NT2/D1 (cell line): Measurements from ENCODE around the gene MYOF.

Experiments used
- DNase-seq: peaks from one replicate; pipeline ENCODE4 v3.0.0-alpha.2; 2011; ENCODE audit warnings: low read depth, low spot score
- H3K27me3 ChIP-seq: 2 replicates; pipeline ENCODE4 v1.6.0; 2011; ENCODE audit warnings: mild to moderate bottlenecking; ENCODE audit not compliant: insufficient read length, insufficient read depth
- H3K36me3 ChIP-seq: 2 replicates; pipeline ENCODE4 v1.6.1; 2011; ENCODE audit warnings: mild to moderate bottlenecking, low read length, mixed read lengths; ENCODE audit not compliant: insufficient read depth, insufficient read length
- H3K4me1 ChIP-seq: 2 replicates; pipeline ENCODE4 v1.5.1; 2011; ENCODE audit not compliant: insufficient read depth, insufficient read length
- H3K4me3 ChIP-seq: 2 replicates; pipeline ENCODE4 v1.5.1; 2011; ENCODE audit warnings: low read depth; ENCODE audit not compliant: insufficient read length
- H3K9ac ChIP-seq: 2 replicates; pipeline ENCODE4 v1.6.0; 2011; ENCODE audit warnings: low read depth; ENCODE audit not compliant: insufficient read length
- H3K9me3 ChIP-seq: 2 replicates; pipeline ENCODE4 v1.5.1; 2011; ENCODE audit warnings: mild to moderate bottlenecking, low read length; ENCODE audit not compliant: insufficient read depth
- SUZ12 ChIP-seq: IDR thresholded peaks from 2 replicates; pipeline ENCODE4 v1.6.1; 2011; ENCODE audit not compliant: insufficient read length, insufficient read depth; ENCODE audit errors: extremely low read depth
- YY1 ChIP-seq: IDR thresholded peaks from 2 replicates; pipeline ENCODE4 v1.6.1; 2011; ENCODE audit not compliant: insufficient read length, insufficient read depth
- ZNF274 ChIP-seq: IDR thresholded peaks from 2 replicates; pipeline ENCODE4 v1.6.1; 2011; ENCODE audit warnings: mild to moderate bottlenecking, low read depth, low read length

The MYOF gene

DNA sequence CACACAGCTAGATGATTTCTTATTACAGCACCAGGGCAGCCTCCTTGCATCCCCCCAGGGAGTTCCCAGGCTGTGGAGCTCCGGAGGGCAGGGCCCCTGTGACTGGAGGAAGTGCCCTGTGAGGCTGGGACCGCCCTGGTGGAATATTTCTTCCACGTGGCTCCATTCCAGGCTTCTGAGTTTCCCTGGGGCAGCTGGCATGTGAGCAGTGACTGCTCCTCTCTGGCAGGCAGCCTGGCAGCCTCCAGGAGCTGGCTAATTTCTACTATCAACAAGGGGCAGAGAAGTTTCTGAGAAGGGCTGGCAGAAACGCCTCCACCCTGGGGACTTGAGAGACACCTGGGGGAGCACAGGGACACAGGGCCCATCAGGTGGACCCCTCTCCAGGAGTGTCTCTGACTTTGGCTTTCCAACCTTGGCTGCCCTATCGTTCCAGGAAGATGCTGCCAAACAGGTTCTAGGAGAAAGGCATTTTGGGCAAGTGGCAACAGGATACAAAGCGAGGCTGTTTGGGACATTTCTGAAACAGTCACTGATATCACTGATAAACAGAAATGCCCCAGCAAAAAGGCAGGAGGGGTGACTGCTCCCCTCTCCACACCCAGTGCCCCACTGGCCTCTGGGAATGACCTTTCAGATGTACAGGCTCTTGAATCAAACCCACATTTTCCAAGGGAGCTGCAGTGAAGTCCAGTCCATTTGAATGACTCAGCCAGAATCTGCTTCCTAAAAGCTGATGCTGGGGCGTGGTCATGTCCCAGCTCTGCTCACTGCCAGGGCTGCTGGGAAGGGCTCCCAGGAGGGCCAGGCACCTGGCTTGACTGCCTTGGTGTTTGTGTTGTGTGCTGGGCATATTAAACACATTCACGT is 16.1 kb downstream of the MYOF start:
- H3K9ac ChIP-seq, result peak overlapping the region; percentile 42

GRCh38 chr10:93464776-93465388 is 17.3 kb downstream of the MYOF start:
- H3K36me3 ChIP-seq, result peaks cover 8% of the 10 kb centered on the region
- H3K9ac ChIP-seq, result no peak overlapping the region
- no peaks in the 10 kb centered on the region for H3K9me3 ChIP-seq
- no peak for TF ChIP-seq YY1
- no peak for TF ChIP-seq SUZ12
- TF ChIP-seq ZNF274, result no peak
- H3K27me3 ChIP-seq, result no peaks in the 10 kb centered on the region
- H3K4me1 ChIP-seq, result peaks cover 8% of the 10 kb centered on the region
- no peak for DNase-seq
- H3K4me3 ChIP-seq, result no peak overlapping the region

More for the DNA sequence above, 16.1 kb downstream of the MYOF start:
- Histone ChIP-seq H3K9me3 (peaks cover 5% of the 10 kb centered on the region; the same call in 1 of the 2 replicates), H3K36me3 (peaks cover 6% of the 10 kb centered on the region), H3K27me3 (no peaks in the 10 kb centered on the region), H3K4me1 (peaks cover 8% of the 10 kb centered on the region), H3K4me3 (no peak overlapping the region)
- TF ChIP-seq ZNF274 (no peak), YY1 (no peak), SUZ12 (no peak)
- DNase-seq, result no peak

DNA sequence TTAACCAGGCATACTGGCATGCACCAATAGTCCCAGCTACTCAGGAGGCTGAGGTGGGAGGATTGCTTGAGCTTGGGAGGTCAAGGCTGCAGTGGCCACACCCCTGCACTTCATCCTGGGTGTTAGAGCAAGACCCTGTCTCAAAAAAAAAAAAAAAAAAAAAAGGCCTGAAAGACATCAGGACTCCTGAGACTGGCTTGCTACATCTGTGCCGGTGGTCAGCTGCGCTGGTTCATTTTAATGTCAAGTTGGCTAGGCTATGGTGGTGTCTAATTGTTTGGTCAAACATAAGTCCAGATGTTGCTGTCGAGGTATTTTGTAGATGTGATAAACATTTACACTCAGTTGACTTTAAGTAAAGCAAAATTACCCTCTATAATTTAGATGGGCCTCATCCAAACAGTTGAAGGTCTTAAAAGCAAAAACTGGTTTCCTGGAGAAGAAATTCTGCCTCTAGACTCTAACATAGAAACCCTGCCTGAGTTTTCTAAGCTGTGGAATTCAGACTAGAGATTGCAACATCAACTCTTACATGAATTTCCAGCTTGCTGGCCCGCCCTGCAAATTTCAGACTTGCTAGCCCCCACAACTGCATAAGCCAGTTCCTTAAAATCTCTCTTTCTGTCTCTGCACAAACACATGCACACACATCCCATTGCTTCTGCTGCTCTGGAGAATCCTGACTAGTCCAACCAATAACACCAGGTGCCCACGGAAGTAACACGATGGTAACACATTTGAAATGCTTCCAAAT is 18.2 kb downstream of the MYOF start:
- Histone ChIP-seq H3K4me1 (peaks cover 6% of the 10 kb centered on the region), H3K9me3 (no peaks in the 10 kb centered on the region), H3K4me3 (no peak overlapping the region), H3K9ac (no peak overlapping the region), H3K27me3 (no peaks in the 10 kb centered on the region), H3K36me3 (peaks cover 7% of the 10 kb centered on the region)
- no peak for TF ChIP-seq ZNF274
- TF ChIP-seq YY1, result no peak
- no peak for TF ChIP-seq SUZ12
- no peak for DNase-seq

DNA sequence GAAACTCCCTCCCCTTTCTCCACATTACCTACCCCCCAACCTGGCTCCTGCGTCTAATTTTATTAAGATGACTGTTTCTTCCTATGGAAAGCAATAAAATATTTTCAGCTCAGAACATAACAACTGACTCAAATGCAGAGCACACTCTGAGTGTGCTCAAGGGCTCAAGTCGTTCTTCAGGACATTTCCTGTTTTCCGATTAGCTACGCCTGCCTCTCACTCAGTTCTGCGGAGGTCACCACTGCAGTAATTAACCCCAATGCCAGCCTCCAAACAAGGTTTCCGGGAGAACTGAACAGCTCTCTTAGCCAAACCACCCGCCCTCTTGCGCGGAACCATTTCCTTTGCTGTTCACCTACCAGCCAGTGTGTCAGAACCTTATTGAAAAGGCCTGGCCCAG is 19.3 kb downstream of the MYOF start:
- TF ChIP-seq ZNF274 (no peak), SUZ12 (no peak), YY1 (no peak)
- Histone ChIP-seq H3K27me3 (no peaks in the 10 kb centered on the region), H3K9me3 (no peaks in the 10 kb centered on the region), H3K4me1 (peaks cover 6% of the 10 kb centered on the region), H3K4me3 (no peak overlapping the region), H3K36me3 (peaks cover 9% of the 10 kb centered on the region), H3K9ac (no peak overlapping the region)
- DNase-seq, result no peak

- Histone ChIP-seq H3K27me3 (no peaks in the 10 kb centered on the region), H3K9me3 (no peaks in the 10 kb centered on the region), H3K4me3 (no peak overlapping the region), H3K36me3 (peaks cover 10% of the 10 kb centered on the region), H3K4me1 (peaks cover 6% of the 10 kb centered on the region), H3K9ac (no peak overlapping the region)
- no peak for DNase-seq
- no peak for TF ChIP-seq ZNF274
Observed at GRCh38 chr10:93462371-93462770, 19.8 kb downstream of the MYOF start.

DNA sequence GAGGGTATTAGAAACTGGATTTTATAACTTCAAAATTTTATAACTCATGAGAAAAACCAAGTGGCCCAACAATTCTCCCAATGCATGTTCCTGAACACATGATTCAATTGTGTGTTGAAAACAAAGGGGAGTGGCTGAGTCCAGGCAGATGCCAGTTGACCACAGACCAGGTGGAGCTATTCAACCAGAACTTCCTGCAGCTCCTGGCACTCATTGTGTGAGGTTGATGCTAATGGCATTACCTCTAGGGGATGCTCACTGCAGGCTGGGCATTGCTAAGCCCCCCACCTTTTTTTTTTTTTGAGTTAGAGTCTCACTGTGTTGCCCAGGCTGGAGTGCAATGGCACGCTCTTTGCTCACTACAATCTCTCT is 20.3 kb downstream of the MYOF start:
- Histone ChIP-seq H3K36me3 (peaks cover 15% of the 10 kb centered on the region), H3K9ac (no peak overlapping the region), H3K4me1 (peaks cover 6% of the 10 kb centered on the region), H3K9me3 (no peaks in the 10 kb centered on the region), H3K27me3 (no peaks in the 10 kb centered on the region), H3K4me3 (no peak overlapping the region)
- no peak for DNase-seq
- TF ChIP-seq ZNF274, result no peak
- no peak for TF ChIP-seq SUZ12

GRCh38 chr10:93461109-93461806 is 20.9 kb downstream of the MYOF start:
- DNase-seq, result no peak
- Histone ChIP-seq H3K4me1 (peaks cover 6% of the 10 kb centered on the region), H3K9me3 (no peaks in the 10 kb centered on the region), H3K4me3 (no peak overlapping the region), H3K36me3 (peaks cover 16% of the 10 kb centered on the region), H3K9ac (no peak overlapping the region), H3K27me3 (no peaks in the 10 kb centered on the region)
- TF ChIP-seq SUZ12 (no peak), YY1 (no peak), ZNF274 (no peak)
